ENCODE data around the gene CTNND2. TPM values are rescaled to one million over a fixed set of nuclear protein-coding genes. Genes with fewer than 3 reads are reported as not detected.

CTNND2 gene
- polyA plus RNA-seq, 1 donor from 2014 or later: 67.0 TPM

DNA sequence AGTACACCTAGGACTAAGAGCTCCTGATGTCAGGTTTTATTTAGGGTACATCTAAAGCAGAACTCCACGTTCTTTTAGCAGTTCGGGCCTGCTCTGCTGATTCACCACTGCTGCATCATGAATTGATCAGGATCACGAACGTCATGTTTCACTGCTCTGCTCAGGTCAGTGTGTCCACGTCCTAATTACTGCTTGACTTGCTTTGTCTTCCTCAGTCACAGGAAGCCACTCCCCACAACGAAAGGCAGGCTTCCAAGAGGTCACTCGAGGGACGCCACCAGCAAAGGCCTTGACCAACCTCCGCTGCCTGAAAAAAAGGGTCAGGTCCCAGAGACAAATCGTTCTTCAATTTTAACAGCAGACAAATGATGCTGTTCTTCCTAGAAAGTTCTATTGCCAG lies 40.3 kb downstream of the CTNND2 start:
- Histone ChIP-seq H3K9me3 (ENCODE audit: low read length) (no peaks in the 10 kb centered on the region), H3K27ac (ENCODE audit: low read length) (no peak overlapping the region), H2AFZ (ENCODE audit: low read depth, low read length) (no peak overlapping the region), H3K36me3 (ENCODE audit: insufficient read depth, low read length) (no peaks in the 10 kb centered on the region), H3K27me3 (ENCODE audit: insufficient read depth, low read depth, low read length) (no peaks in the 10 kb centered on the region), H3K79me2 (replicated peaks; ENCODE audit: insufficient read depth, low read length) (peaks cover 44% of the 10 kb centered on the region), H3K4me2 (ENCODE audit: low read length) (no peak overlapping the region), H3K9ac (ENCODE audit: low read length) (no peak overlapping the region), H3F3A (ENCODE audit: insufficient read depth, low read length, poor library complexity, severe bottlenecking) (no peaks in the 10 kb centered on the region), H3K4me3 (ENCODE audit: low read length) (no peak overlapping the region), H3K9me2 (ENCODE audit: insufficient read depth, low read length) (no peaks in the 10 kb centered on the region), H4K20me1 (ENCODE audit: insufficient read depth) (no peaks in the 10 kb centered on the region)
- TF ChIP-seq EZH2 (IDR thresholded peaks at IDR 0.05; ENCODE audit: borderline replicate concordance, insufficient read depth, low read length, poor library complexity, severe bottlenecking) (no peak), SMC3 (conservative IDR thresholded peaks at IDR 0.05; ENCODE audit: poor library complexity) (no peak)

DNA sequence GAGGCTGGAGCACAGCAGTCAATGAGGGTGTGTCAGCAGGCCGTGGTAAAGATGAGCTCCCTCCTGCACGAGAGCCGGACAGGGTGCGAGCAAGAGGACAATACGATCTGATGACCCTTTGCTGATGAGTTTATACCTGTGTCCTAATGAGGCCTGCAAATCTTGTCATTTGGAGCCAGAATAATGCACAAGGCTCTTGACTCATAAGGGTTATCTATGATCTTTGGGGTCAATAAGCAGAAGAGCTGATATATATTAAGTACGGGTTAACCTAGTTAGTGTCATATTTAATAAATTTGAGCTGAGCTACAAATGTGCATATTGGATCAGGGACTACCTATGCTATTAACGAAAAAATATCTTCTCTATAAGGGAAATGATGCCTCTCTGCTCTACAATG lies 46.9 kb downstream of the CTNND2 start:
- Histone ChIP-seq H3K9me3 (ENCODE audit: low read length) (no peaks in the 10 kb centered on the region), H3K4me3 (ENCODE audit: low read length) (no peak overlapping the region), H3K27me3 (ENCODE audit: insufficient read depth, low read depth, low read length) (no peaks in the 10 kb centered on the region), H3F3A (ENCODE audit: insufficient read depth, low read length, poor library complexity, severe bottlenecking) (no peaks in the 10 kb centered on the region), H3K27ac (ENCODE audit: low read length) (no peak overlapping the region), H3K4me2 (ENCODE audit: low read length) (no peak overlapping the region), H2AFZ (ENCODE audit: low read depth, low read length) (no peak overlapping the region), H3K9ac (ENCODE audit: low read length) (no peak overlapping the region), H4K20me1 (ENCODE audit: insufficient read depth) (no peaks in the 10 kb centered on the region), H3K9me2 (ENCODE audit: insufficient read depth, low read length) (no peaks in the 10 kb centered on the region), H3K79me2 (replicated peaks; ENCODE audit: insufficient read depth, low read length) (peaks cover 26% of the 10 kb centered on the region), H3K36me3 (ENCODE audit: insufficient read depth, low read length) (no peaks in the 10 kb centered on the region)
- TF ChIP-seq MXI1 (conservative IDR thresholded peaks at IDR 0.05; ENCODE audit: poor library complexity, severe bottlenecking): no peak

- Histone ChIP-seq H3K36me3 (ENCODE audit: insufficient read depth, low read length) (no peaks in the 10 kb centered on the region), H4K20me1 (ENCODE audit: insufficient read depth) (no peaks in the 10 kb centered on the region), H3K9me2 (ENCODE audit: insufficient read depth, low read length) (no peaks in the 10 kb centered on the region), H3K79me2 (replicated peaks; ENCODE audit: insufficient read depth, low read length) (peaks cover 20% of the 10 kb centered on the region), H3K4me3 (ENCODE audit: low read length) (no peak overlapping the region), H3K27ac (ENCODE audit: low read length) (no peak overlapping the region), H3K27me3 (ENCODE audit: insufficient read depth, low read depth, low read length) (no peaks in the 10 kb centered on the region), H3K4me2 (ENCODE audit: low read length) (no peak overlapping the region), H2AFZ (ENCODE audit: low read depth, low read length) (no peak overlapping the region), H3K9me3 (ENCODE audit: low read length) (no peaks in the 10 kb centered on the region), H3K9ac (ENCODE audit: low read length) (no peak overlapping the region), H3F3A (ENCODE audit: insufficient read depth, low read length, poor library complexity, severe bottlenecking) (no peaks in the 10 kb centered on the region)
- TF ChIP-seq CTCF (IDR thresholded peaks at IDR 0.05; ENCODE audit: poor library complexity, severe bottlenecking): no peak
- TF ChIP-seq RAD21 (conservative IDR thresholded peaks at IDR 0.05): no peak
- no peak for TF ChIP-seq SMC3 (conservative IDR thresholded peaks at IDR 0.05; ENCODE audit: poor library complexity)
- TF ChIP-seq MXI1 (conservative IDR thresholded peaks at IDR 0.05; ENCODE audit: poor library complexity, severe bottlenecking): no peak
- TF ChIP-seq EZH2 (IDR thresholded peaks at IDR 0.05; ENCODE audit: borderline replicate concordance, insufficient read depth, low read length, poor library complexity, severe bottlenecking): no peak
These were observed 49.3 kb downstream of the CTNND2 start for GRCh38 chr5:11854936-11855335.

DNA sequence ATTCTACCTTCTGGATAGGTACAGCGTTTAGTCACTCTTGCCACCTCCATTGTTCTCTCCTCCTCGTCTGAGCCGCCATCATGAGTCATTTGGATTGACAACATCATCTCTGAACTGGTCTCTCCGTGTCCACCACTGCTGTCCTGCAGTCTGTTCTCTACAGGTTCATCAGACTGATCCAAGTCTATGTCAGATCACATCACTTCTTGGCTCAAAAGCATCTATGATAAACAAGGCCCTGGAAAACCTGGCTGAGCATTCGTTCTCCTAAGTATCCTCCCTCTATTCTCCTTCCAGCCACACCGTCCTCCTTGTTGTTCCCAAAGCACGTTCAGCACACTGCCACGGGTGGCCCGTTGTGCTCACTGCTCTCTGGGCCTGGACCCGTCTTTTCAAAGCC lies 50.5 kb downstream of the CTNND2 start:
- no peaks in the 10 kb centered on the region for H4K20me1 ChIP-seq (ENCODE audit: insufficient read depth)
- H3K9ac ChIP-seq (ENCODE audit: low read length): no peak overlapping the region
- no peaks in the 10 kb centered on the region for H3F3A ChIP-seq (ENCODE audit: insufficient read depth, low read length, poor library complexity, severe bottlenecking)
- no peak for TF ChIP-seq MXI1 (conservative IDR thresholded peaks at IDR 0.05; ENCODE audit: poor library complexity, severe bottlenecking)
- H2AFZ ChIP-seq (ENCODE audit: low read depth, low read length): no peak overlapping the region
- no peaks in the 10 kb centered on the region for H3K36me3 ChIP-seq (ENCODE audit: insufficient read depth, low read length)
- peaks cover 24% of the 10 kb centered on the region for H3K79me2 ChIP-seq (replicated peaks; ENCODE audit: insufficient read depth, low read length)
- no peak overlapping the region for H3K27ac ChIP-seq (ENCODE audit: low read length)
- no peak overlapping the region for H3K4me2 ChIP-seq (ENCODE audit: low read length)
- no peaks in the 10 kb centered on the region for H3K9me3 ChIP-seq (ENCODE audit: low read length)
- H3K9me2 ChIP-seq (ENCODE audit: insufficient read depth, low read length): no peaks in the 10 kb centered on the region
- no peak overlapping the region for H3K4me3 ChIP-seq (ENCODE audit: low read length)
- H3K27me3 ChIP-seq (ENCODE audit: insufficient read depth, low read depth, low read length): no peaks in the 10 kb centered on the region
